HepG2 (cell line): ENCODE results near the gene RAB40C.
"Not testable (repeated sequence)": the region's sequence is repeated elsewhere in the genome, so short reads cannot be mapped to it uniquely, and the experiment has no call there.

Source experiments
- KLF16 ChIP-seq, 2 experiments: sonication (generic) in 1 of 2; formaldehyde crosslinking in 1 of 2; IDR thresholded peaks; 2 replicates each; pipeline versions ENCODE4 v1.6.1 to v1.8.0; 2016 to 2023; ENCODE audit warnings: missing genetic modification reagents in 2 of 2, missing compliant biosample characterization in 1 of 2
- RFX1 ChIP-seq: fragments of 450-650 bp; IDR thresholded peaks from 2 replicates; pipeline ENCODE4 v1.6.1; 2017
- RFX5 ChIP-seq: IDR thresholded peaks from 2 replicates; pipeline ENCODE4 v1.6.1; 2011; ENCODE audit warnings: low read depth, low read length, improper control_type of control experiment
- SMC3 ChIP-seq: IDR thresholded peaks from 2 replicates; pipeline ENCODE4 v1.6.1; 2011; ENCODE audit warnings: low read length, improper control_type of control experiment
- TF ChIP-seq, protein P1 (sequence below): sonication (generic); formaldehyde crosslinking; IDR thresholded peaks from 2 replicates; pipeline ENCODE4 v1.5.0; 2020; ENCODE audit warnings: mild to moderate bottlenecking, missing genetic modification reagents, moderate library complexity

DNA sequence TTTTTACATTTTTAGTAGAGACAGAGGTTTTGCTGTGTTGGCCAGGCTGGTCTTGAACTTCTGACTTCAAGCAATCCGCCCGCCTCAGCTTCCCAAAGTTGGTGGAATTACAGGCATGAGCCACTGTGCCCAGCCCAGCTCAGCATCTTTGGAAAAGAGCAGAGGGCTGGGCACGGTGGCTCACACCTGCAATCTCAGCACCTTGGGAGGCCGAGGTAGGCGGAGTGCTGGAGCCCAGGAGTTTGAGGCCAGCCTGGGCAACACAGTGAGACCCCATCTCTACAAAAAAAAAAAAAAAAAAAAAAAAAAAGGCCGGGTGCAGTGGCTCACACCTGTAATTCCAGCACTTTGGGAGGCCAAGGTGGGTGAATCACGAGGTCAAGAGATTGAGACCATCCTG, 7.8 kb downstream of the RAB40C start:
- TF ChIP-seq, protein P1, sequence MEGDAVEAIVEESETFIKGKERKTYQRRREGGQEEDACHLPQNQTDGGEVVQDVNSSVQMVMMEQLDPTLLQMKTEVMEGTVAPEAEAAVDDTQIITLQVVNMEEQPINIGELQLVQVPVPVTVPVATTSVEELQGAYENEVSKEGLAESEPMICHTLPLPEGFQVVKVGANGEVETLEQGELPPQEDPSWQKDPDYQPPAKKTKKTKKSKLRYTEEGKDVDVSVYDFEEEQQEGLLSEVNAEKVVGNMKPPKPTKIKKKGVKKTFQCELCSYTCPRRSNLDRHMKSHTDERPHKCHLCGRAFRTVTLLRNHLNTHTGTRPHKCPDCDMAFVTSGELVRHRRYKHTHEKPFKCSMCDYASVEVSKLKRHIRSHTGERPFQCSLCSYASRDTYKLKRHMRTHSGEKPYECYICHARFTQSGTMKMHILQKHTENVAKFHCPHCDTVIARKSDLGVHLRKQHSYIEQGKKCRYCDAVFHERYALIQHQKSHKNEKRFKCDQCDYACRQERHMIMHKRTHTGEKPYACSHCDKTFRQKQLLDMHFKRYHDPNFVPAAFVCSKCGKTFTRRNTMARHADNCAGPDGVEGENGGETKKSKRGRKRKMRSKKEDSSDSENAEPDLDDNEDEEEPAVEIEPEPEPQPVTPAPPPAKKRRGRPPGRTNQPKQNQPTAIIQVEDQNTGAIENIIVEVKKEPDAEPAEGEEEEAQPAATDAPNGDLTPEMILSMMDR (CRISPR knock-in tag): not testable (repeated sequence)
- TF ChIP-seq RFX5; RFX1; SMC3; KLF16 (CRISPR knock-in tag; IDR thresholded peaks at IDR 0.05): not testable (repeated sequence)
